Heart left ventricle (tissue), 16 donors: Measurements from ENCODE around the gene BDH1. TPM values are rescaled to one million over a fixed set of nuclear protein-coding genes. Genes with fewer than 3 reads are reported as not detected.

Experiments
- ATAC-seq, 4 donors: fragments of 200-7000 bp; cut with Tn5 transposase; one replicate each; pipeline ENCODE4 v1.9.1; 2020 to 2022; ENCODE audit warnings: moderate library complexity in 4 of 4, mild to moderate bottlenecking in 3 of 4, moderate number of reproducible peaks in 1 of 4
- DNase-seq, 5 donors: peaks; one replicate each; pipeline ENCODE4 v3.0.0-alpha.2; 2020
- H3K27ac ChIP-seq, 12 donors: fragments of 200-600 bp; sonication (generic) in 4 of 12; one replicate each; pipeline versions ENCODE4 v1.5.0 to v1.8.0; 2016 to 2022; ENCODE audit warnings: mild to moderate bottlenecking in 2 of 12
- H3K27me3 ChIP-seq, 9 donors: fragments of 200-600 bp; sonication (generic) in 2 of 9; one replicate each; pipeline versions ENCODE4 v1.5.1 to v1.8.0; 2016 to 2022; ENCODE audit warnings: mild to moderate bottlenecking in 3 of 9
- H3K36me3 ChIP-seq, 9 donors: fragments of 200-600 bp; sonication (generic) in 2 of 9; one replicate each; pipeline versions ENCODE4 v1.5.0 to v1.8.0; 2018 to 2022; ENCODE audit warnings: mild to moderate bottlenecking in 2 of 9
- H3K4me1 ChIP-seq, 12 donors: fragments of 200-600 bp; sonication (generic) in 4 of 12; one replicate each; pipeline versions ENCODE4 v1.5.0 to v1.8.0; 2016 to 2022; ENCODE audit warnings: mild to moderate bottlenecking in 3 of 12
- H3K4me3 ChIP-seq, 12 donors: fragments of 200-600 bp; sonication (generic) in 4 of 12; one replicate each; pipeline versions ENCODE4 v1.5.0 to v1.8.0; 2017 to 2022; ENCODE audit warnings: mild to moderate bottlenecking in 9 of 12, moderate library complexity in 4 of 12
- H3K9me3 ChIP-seq, 12 donors: fragments of 200-600 bp; sonication (generic) in 4 of 12; one replicate each; pipeline versions ENCODE4 v1.5.0 to v1.8.0; 2016 to 2022; ENCODE audit warnings: mild to moderate bottlenecking in 1 of 12
- POLR2A ChIP-seq, 2 donors: fragments of 450-650 bp; IDR thresholded peaks; one replicate each; pipeline ENCODE4 v1.6.1; 2017; ENCODE audit warnings: antibody characterized with exemption in 2 of 2, mild to moderate bottlenecking in 2 of 2, moderate library complexity in 2 of 2
- WGBS, 4 donors: extraction: QIAGEN DNeasy Blood & Tissue Kit in 2 of 4; methylation state at CpG; one replicate each; pipeline versions ENCODE4 v1.1.5 to v1.1.7; 2013 to 2018; 5-methylcytosine and 5-hydroxymethylcytosine counted together
- intact Hi-C, 10 donors: fragments of 100-400 bp; cut with DNase I; formaldehyde crosslinking; loops; one replicate each; pipeline versions ENCODE4 v1.11.1 to v1.14.2; 2022
- polyA plus RNA-seq, 2 donors: library from polyadenylated mRNA; stranded (reverse); fragments of 200-250 nt; gene quantifications; one replicate each; pipeline ENCODE4 v1.2.3, GENCODE V29; 2013
- total RNA-seq, 9 donors: library from RNA; depleted of rRNA in 2 of 9; stranded (reverse); fragments of >200 nt in 2 of 9; fragmentation: NEBNext Ultra II Directional in 3 of 9; extraction: Animal tissue kit (Norgen Biotek cat#: 25700) in 3 of 9; gene quantifications; one replicate each; pipeline versions ENCODE4 v1.1.0 to v1.2.4, GENCODE V29; 2016 to 2023
- TF ChIP-seq, protein P1 (sequence below), 12 donors: fragments of 200-600 bp; sonication (generic) in 4 of 12; IDR thresholded peaks; one replicate each; pipeline versions ENCODE4 v1.5.0 to v1.8.0; 2018 to 2022; ENCODE audit warnings: antibody characterized with exemption in 12 of 12, mild to moderate bottlenecking in 5 of 12
- donor health status: ischemic (EF 13 %, LVEDD 7.1; RV severe dilation, severe dysfunction).
- donor health status: healthy with polysubstance abuse.
- donor health status: DM: no; HTN: yes; CAD: no.
- donor health status: DM: no; HTN: no; CAD: no.
- donor health status: ischemic (EF 25% LVEDD 6.9; RV normal size, moderate dysfunction).
- donor health status: ischemic (EF 25% LVEDD 5.7; RV mildly dilated, moderate dysfunction).
- donor health status: healthy.
- donor health status: DM: yes; HTN: yes; CAD: no.
- donor health status: ischemic (EF 35%, LVEDD 5.7; RV mildly dilated, moderate dysfunction).
- donor health status: nonischemic (EF 11% LVEDD 7.7; RV severe dilation, severe dysfunction).
- donor health status: DM: yes; HTN: yes; CAD: no.
- donor health status: PGD.
- donor health status: ischemic (EF 29% LVEDD 5.4; RV normal size, mild dysfunction).
- donor health status: nonischemic (EF 23%, LVEDD 6.1; RV moderate dilation, normal function).

BDH1 gene
- total and polyA plus RNA-seq, 11 donors, result 19.5 to 114 (median 72.3) TPM

GRCh38 chr3:197503652-197504051 is 52.1 kb downstream of the BDH1 start:
- Histone ChIP-seq H3K27ac (no peak overlapping the region), H3K9me3 (no peaks in the 10 kb centered on the region), H3K36me3 (no peaks in the 10 kb centered on the region), H3K4me1 (no peaks in the 10 kb centered on the region), H3K27me3 (no peaks in the 10 kb centered on the region), H3K4me3 (no peak overlapping the region)
- TF ChIP-seq POLR2A (IDR thresholded peaks at IDR 0.05), result no peak
- TF ChIP-seq, protein P1, sequence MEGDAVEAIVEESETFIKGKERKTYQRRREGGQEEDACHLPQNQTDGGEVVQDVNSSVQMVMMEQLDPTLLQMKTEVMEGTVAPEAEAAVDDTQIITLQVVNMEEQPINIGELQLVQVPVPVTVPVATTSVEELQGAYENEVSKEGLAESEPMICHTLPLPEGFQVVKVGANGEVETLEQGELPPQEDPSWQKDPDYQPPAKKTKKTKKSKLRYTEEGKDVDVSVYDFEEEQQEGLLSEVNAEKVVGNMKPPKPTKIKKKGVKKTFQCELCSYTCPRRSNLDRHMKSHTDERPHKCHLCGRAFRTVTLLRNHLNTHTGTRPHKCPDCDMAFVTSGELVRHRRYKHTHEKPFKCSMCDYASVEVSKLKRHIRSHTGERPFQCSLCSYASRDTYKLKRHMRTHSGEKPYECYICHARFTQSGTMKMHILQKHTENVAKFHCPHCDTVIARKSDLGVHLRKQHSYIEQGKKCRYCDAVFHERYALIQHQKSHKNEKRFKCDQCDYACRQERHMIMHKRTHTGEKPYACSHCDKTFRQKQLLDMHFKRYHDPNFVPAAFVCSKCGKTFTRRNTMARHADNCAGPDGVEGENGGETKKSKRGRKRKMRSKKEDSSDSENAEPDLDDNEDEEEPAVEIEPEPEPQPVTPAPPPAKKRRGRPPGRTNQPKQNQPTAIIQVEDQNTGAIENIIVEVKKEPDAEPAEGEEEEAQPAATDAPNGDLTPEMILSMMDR (IDR thresholded peaks at IDR 0.05), result no peak
- WGBS, 4 donors, result 93 to 100% (median 94%) methylated on average over 1 of the region's 1 CpG
- intact Hi-C loops, result loop anchor here in 5 of 10 donors (10.0 kb wide), 3 partner anchors 279 to 519 kb away; no protein-coding TSS in a partner anchor
- DNase-seq, result no peak
- no peak for ATAC-seq

GRCh38 chr3:197501879-197502620 is 53.7 kb downstream of the BDH1 start:
- TF ChIP-seq, protein P1 (IDR thresholded peaks at IDR 0.05), result peak in 11 of 12 donors; percentile 16 to 50 (median 36)
- no peak for TF ChIP-seq POLR2A (IDR thresholded peaks at IDR 0.05)
- ATAC-seq, result peak in 3 of 4 donors; percentile 67 to 78 (median 70)
- Histone ChIP-seq H3K9me3 (peaks cover 0 to 2% (median 0%) of the 10 kb centered on the region in 12 donors), H3K36me3 (no peaks in the 10 kb centered on the region), H3K27me3 (no peaks in the 10 kb centered on the region), H3K4me1 (no peaks in the 10 kb centered on the region), H3K4me3 (no peak overlapping the region), H3K27ac (no peak overlapping the region)
- intact Hi-C loops, result loop anchor here in 5 of 10 donors (10.0 kb wide), 3 partner anchors 277 to 517 kb away; no protein-coding TSS in a partner anchor
- WGBS, 4 donors, result 76 to 81% (median 79%) methylated on average over 12 of the region's 12 CpGs
- DNase-seq, result peak in 1 of 5 donors; percentile 44

- H3K36me3 ChIP-seq, result no peaks in the 10 kb centered on the region
- H3K27ac ChIP-seq, result no peak overlapping the region
- intact Hi-C loops, result loop anchor here in 5 of 10 donors (10.0 kb wide), 3 partner anchors 277 to 517 kb away; no protein-coding TSS in a partner anchor
- 94 to 100% (median 98%) methylated on average over 1 of the region's 1 CpG for WGBS, 4 donors
- no peaks in the 10 kb centered on the region for H3K27me3 ChIP-seq
- H3K4me3 ChIP-seq, result no peak overlapping the region
- DNase-seq (no peak), ATAC-seq (no peak)
- H3K9me3 ChIP-seq, result peaks cover 0 to 2% (median 0%) of the 10 kb centered on the region in 12 donors
- TF ChIP-seq, protein P1 (IDR thresholded peaks at IDR 0.05), result no peak
- H3K4me1 ChIP-seq, result peaks cover 0 to 2% (median 0%) of the 10 kb centered on the region in 12 donors
These were observed 54.3 kb downstream of the BDH1 start for GRCh38 chr3:197501496-197501878.

- ATAC-seq, result no peak
- Histone ChIP-seq H3K4me1 (peaks cover 0 to 9% (median 1%) of the 10 kb centered on the region in 12 donors), H3K36me3 (no peaks in the 10 kb centered on the region), H3K4me3 (no peak overlapping the region), H3K27ac (no peak overlapping the region), H3K27me3 (no peaks in the 10 kb centered on the region), H3K9me3 (peaks cover 0 to 2% (median 0%) of the 10 kb centered on the region in 12 donors)
- no peak for DNase-seq
- intact Hi-C loops, result loop anchor here in 5 of 10 donors (10.0 kb wide), 3 partner anchors 276 to 516 kb away; no protein-coding TSS in a partner anchor
- no peak for TF ChIP-seq POLR2A (IDR thresholded peaks at IDR 0.05)
- TF ChIP-seq, protein P1 (IDR thresholded peaks at IDR 0.05), result no peak
These were observed 55.0 kb downstream of the BDH1 start for GRCh38 chr3:197500812-197501211.
